ENCODE results near the gene FARS2. TPM values are rescaled to one million over a fixed set of nuclear protein-coding genes. Genes with fewer than 3 reads are reported as not detected.

FARS2 gene
- total and polyA plus RNA-seq, 2 donors (not counting 3 experiments of a cell fraction or from before 2014, with no cell fraction given) = 20.2 to 20.5 TPM

DNA sequence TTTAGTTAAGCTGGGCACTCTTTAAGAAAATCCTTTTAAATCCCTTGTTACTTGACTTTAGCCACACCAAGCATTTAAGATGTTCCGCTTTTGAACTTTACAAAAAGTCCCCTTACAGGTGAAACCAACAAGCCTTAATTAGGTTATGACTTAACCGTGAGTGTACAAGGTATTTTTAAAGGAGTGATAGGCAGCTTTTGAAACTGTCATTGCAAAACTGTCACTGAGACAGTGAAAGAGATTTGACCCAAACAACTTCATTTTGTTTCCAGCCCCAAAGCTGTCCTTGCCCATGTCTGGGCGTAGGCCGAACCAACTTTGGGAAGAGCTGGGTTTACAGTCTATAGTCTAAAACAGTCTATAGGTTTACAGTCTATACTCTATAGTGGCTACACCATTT lies 305.4 kb downstream of the FARS2 start:
- Histone ChIP-seq H3K9me1 (replicated peaks; ENCODE audit: control insufficient read depth, extremely low read depth, insufficient read depth, low read length) (no peaks in the 10 kb centered on the region), H3K36me3 (ENCODE audit: control insufficient read depth in 2 of 2, extremely low read depth in 1 of 2, insufficient read depth in 2 of 2, low read length in 2 of 2) (no peaks in the 10 kb centered on the region), H3K27ac (ENCODE audit: insufficient read depth, low read depth, low read length) (no peak overlapping the region), H3K27me3 (ENCODE audit: control insufficient read depth in 2 of 2, insufficient read depth in 2 of 2, low read length in 2 of 2) (no peaks in the 10 kb centered on the region), H3K4me3 (replicated peaks in 1 of 3; ENCODE audit: insufficient read depth in 1 of 3, low read depth in 1 of 3, low read length in 3 of 3) (no peak overlapping the region), H3K4me1 (ENCODE audit: control insufficient read depth, extremely low read depth, insufficient read depth, low read length) (no peaks in the 10 kb centered on the region), H3K4me2 (ENCODE audit: insufficient read depth, low read length) (no peak overlapping the region), H3K9me3 (replicated peaks; ENCODE audit: control insufficient read depth, insufficient read depth, low read length) (no peaks in the 10 kb centered on the region), H3K9ac (replicated peaks; ENCODE audit: extremely low read depth, insufficient read depth, low read length) (no peak overlapping the region), H2AFZ (ENCODE audit: low read depth, low read length) (no peak overlapping the region), H3K79me2 (ENCODE audit: control insufficient read depth, insufficient read depth, low read length) (no peaks in the 10 kb centered on the region), H4K20me1 (replicated peaks; ENCODE audit: control insufficient read depth, extremely low read depth, insufficient read depth, low read length) (no peaks in the 10 kb centered on the region)
- ChIA-PET POLR2A (no interaction called here), CTCF (interaction anchor here (1.2 kb wide), 1 partner anchor 96 kb away, joined by 3 read pairs; no protein-coding TSS in a partner anchor)
- dilution Hi-C loops (cut with MboI; ENCODE audit: extremely low pct_ligation_motif_present, low sequenced_read_pairs) (no loop called here), intact Hi-C loops (cut with micrococcal nuclease) (no loop called here)
- TF ChIP-seq EZH2 (IDR thresholded peaks at IDR 0.05; ENCODE audit: borderline replicate concordance, low read depth, low read length, severe bottlenecking) = no peak
- TF ChIP-seq POLR2A (IDR thresholded peaks at IDR 0.05; ENCODE audit: low read depth, low read length) = no peak
- no peak for TF ChIP-seq FOS (IDR thresholded peaks at IDR 0.05; ENCODE audit: borderline replicate concordance, insufficient read depth, low read length)
- TF ChIP-seq JUN (IDR thresholded peaks at IDR 0.05; ENCODE audit: borderline replicate concordance, insufficient read depth, insufficient read length, low read depth) = no peak
- TF ChIP-seq, protein P1, sequence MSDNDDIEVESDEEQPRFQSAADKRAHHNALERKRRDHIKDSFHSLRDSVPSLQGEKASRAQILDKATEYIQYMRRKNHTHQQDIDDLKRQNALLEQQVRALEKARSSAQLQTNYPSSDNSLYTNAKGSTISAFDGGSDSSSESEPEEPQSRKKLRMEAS (IDR thresholded peaks at IDR 0.05; ENCODE audit: insufficient read depth, insufficient read length) = no peak
- no peak for TF ChIP-seq MYC (IDR thresholded peaks at IDR 0.05; ENCODE audit: low read depth, low read length)
- no peak for TF ChIP-seq CTCF (IDR thresholded peaks at IDR 0.05; ENCODE audit: extremely low read depth in 1 of 2, insufficient read depth in 1 of 2, low read depth in 1 of 2, low read length in 2 of 2)
- TF ChIP-seq POLR2AphosphoS5 (IDR thresholded peaks at IDR 0.05; ENCODE audit: insufficient read depth, low read depth, low read length) = no peak
- no peak for TF ChIP-seq GATA2 (IDR thresholded peaks at IDR 0.05; ENCODE audit: insufficient read depth, insufficient read length, low read depth, low read length)
- no peak for DNase-seq (ENCODE audit: low read depth, low spot score)
- no peak for FAIRE-seq
- BruUV-seq (replicated peaks) = no TSS peak
